ENCODE data around the gene CARS1.

The CARS1 gene

GRCh38 chr11:3037040-3037944 lies 19.9 kb downstream of the CARS1 start:
- peak; percentile 26 to 37 for DNase-seq

- DNase-seq, result no peak
Measured at GRCh38 chr11:3036419-3036818, 20.8 kb downstream of the CARS1 start.

DNA sequence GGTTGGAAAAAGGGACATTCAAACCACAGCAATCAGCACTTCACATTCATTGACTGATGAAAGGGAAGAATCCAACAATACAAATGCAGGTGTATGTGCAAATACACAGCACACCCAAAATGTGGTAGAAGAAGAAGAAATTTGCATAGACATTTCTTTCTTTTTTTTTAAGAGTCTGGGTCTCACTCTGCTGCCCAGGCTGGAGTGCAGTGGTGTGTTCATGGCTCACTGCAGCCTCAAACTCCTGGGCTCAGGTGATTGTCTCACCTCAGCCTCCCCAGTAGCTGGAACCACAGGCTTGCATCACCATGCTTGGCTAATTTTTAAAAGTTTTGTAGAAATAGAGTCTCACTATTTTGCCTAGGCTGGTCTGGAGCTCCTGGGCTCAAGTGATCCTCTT lies 21.9 kb downstream of the CARS1 start:
- DNase-seq, result no peak

- DNase-seq, result no peak
Measured at GRCh38 chr11:3030289-3031070, 26.7 kb downstream of the CARS1 start.

- no peak for DNase-seq
Measured at GRCh38 chr11:3028813-3029212, 28.4 kb downstream of the CARS1 start.

DNA sequence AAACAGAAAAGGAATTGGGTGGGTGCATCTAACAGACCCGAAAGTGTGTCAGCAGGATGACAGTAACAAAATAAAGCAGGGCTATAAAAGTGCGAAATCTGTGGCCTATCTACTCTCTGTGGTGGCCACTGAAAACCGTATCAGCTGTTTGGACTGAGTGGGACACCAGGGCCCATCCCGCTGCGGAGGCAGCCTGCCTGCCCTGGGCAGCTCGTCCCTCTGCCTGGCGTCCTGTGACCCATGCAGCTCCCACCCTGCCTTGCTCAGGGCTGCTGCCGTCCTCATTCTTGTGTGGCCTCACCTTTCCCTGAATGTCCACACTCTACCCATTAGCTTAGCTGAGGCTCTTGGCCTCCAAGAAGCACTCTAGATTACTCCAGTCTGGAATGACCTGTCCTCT lies 30.4 kb downstream of the CARS1 start:
- no peak for DNase-seq

- DNase-seq, result no peak
Measured at GRCh38 chr11:3022982-3023381, 34.2 kb downstream of the CARS1 start.

GRCh38 chr11:3022300-3022967 lies 34.8 kb downstream of the CARS1 start:
- no peak for DNase-seq

DNA sequence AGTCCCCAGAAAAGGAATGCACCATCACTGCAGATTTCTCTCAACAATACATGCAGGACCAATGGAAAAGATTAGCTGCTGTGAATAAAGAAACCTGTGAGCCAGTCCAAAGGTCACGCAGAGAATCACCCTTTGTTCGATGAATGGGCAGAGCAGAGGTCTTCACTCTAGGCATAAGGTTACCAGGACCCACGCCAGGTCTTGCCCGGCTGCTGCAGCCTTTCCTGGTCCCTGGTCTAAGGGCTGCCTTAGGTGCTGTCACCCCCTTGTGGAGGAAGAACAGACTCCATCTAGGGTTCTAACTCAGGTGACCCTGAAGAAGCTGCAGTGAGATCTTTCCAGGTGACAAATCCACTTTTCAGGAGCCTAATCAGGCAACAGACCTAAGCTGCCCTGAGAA lies 36.1 kb downstream of the CARS1 start:
- DNase-seq, result peak in 1 of 2 experiments; percentile 15

DNA sequence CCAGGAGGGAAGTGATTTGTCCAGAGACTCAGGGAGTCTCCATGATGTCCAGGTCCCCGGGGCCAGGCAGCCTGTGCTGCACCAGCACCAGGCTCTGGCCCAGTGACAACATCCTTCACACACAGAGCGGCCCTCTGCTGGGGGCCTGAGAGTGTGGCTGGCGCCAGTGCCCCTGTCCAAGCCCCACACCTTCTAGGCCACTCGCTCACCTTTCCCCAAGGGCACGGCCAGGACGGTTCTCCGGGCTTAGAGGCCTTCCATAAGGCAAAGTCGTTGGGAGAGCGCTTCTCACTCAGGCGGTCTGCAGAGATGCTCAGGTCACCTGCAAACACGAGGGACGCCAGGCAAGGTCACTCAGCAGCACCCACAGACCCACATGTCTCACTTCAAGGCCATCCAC lies 37.2 kb downstream of the CARS1 start:
- no peak for DNase-seq

DNA sequence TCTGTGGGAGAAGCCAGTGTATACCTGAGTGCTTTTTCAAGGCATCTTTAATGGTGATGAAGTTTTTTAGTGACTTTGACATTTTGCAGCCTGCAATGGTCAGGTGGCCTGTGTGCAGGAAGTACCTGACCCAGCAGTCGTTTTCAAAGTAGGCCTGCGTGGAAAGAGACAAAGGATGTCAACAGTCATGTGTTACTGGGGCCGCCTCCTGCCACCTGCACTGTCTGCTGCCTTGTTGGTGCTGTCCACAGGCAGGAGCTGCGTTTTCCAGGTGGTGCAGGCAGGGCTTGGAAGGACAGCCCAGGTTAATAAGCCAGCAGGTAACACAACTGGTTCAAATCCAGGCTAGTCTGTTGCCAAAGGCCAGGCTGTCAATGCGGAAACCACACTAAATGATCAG lies 38.6 kb downstream of the CARS1 start:
- DNase-seq, result no peak

DNA sequence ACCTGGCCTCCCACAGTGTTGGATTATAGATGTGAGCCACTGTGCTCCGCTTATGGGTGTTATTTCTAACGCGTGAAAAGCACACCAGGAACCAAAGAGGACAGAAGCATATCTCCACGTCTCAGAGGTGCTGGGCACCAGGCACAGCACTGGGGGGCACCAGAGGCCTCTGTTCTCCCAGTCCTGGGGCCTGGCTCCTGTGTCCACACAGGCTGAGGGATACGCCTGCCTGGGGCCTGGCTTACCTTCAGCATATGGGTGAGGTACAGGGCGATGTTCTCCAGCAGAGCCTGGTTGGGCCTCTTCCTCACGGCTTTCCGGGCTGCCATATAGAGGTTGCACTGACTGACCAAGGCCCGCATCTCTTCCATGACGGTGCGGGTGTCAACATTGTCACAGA lies 40.4 kb downstream of the CARS1 start:
- no peak for DNase-seq

DNA sequence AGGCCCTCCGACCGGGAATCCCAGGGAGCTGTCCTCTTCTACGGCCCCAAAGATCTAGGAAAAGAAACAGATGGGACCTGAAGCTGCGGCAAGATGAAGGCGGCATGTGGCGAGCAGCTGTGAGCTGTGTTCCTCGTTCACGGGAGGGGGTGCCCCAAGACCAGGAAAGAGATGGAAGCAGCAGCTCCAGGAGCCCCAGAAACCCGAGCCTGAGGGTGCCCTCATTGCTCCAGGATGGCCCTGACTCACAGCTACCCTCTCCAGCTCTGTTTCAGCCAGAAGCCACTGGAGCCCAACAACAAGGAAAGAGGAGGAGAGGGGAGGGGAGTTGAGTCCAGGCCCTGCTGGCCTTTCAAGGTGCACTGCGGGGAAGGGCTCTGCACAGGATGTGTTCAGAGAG lies 41.4 kb downstream of the CARS1 start:
- DNase-seq, result no peak

DNA sequence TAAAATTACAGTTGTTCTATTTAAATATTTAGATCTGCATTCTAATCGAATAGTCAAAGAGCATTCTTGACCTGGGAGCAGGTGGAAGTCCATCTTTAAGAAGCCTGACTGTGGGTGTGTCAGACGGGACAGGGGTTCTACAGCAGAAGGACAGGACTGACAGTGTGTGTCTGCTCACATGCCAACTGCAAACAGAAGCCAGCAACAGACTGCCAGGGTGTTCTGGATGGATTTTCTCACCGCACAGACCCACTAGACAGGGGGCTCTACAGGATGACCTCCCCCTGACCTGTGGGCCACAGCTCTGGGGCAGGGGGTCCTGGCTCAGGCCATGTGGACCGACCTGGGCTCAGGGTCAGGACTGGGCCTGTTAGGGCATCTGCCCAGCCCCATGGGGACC lies 42.3 kb downstream of the CARS1 start:
- DNase-seq, result no peak

DNA sequence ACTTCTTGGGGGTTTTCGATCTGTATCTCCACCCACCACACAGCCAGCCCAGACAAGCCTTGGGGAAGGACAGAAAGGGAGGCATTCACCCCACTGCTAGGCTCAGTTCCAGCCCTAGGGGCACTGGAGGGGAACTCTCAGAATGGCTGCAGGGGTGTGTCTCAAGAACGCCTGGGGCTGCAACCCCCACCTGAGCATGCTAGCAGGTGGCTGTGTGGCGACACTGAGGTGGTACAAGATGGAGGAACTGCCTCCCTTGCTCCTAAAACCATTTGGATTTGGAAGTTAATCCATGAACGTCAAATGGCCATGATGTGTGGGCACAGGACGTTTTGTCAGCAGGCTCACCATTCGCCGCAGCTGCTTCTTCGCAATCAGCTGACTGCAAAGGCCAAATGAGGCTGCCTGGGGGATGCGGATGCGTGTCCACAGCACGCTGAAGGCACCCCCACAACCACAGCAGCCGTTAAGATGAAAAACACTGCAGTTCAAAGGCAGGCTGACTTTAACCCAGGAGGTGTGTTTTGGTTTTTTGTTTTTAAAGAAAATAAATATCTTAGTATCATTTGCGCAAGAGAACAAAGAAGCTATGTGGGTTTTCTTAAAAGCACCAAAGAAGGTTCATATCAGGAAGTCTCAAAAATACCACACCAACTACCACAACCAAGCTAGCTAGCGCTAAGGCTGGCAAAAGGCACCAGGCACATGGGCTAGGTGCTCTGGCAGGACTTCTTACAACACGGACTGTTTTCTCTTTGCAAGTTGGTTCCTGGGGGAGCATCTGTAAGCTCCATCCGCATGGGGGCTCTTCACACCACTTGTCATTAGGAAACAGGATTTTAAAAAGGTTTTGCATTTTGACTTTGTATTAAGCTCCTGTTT lies 42.9 kb downstream of the CARS1 start:
- peak in 1 of 2 experiments; percentile 59 for DNase-seq

DNA sequence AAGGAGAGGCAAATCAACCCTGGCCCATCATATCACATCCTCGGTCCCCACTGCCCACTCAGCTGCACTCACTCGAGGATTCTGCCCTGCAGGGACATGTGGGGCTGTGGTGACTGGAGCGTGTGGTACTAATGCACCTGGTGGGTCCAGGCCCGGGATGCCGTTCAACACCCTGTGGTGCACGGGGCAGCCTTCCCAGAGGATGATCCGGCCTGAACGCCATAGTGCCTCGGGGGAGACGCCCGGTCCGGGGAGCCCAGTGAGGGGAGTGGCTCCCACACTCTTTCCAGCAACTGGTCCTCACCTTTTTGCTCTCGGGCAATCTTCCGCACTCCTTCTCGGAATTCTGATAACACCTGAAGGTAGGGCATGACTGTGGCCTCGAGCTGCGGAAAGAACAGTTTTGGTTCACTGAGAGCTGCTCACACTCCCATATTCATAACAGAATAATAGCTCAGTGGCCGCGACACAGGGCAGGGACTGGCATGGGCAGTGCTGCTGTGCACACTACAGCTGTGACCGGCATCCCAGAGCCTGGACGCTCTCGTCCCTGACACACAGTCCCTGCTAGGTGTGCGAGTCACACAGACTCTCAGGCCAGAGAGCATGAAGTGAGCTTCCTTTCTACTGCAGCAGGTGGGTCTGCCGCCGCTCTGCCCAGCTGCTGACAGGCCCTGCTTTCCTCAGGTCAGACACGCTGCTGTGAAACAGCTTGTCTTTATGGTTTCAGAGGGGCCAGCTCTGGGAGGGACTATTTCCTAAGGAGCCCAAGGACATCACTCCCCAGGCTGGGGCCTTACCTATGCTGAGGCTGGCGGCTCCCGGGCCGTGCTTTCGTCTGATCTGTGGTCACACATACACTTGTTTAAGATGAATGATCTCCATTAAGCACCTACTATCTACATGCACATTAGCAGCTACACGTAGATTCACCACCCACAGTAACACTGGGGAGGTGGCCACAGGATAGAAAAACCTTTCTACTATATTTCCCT lies 45.0 kb downstream of the CARS1 start:
- DNase-seq, result no peak

- DNase-seq, result no peak
Measured at GRCh38 chr11:3010521-3011275, 46.5 kb downstream of the CARS1 start.

- DNase-seq, result no peak
Measured at GRCh38 chr11:3010004-3010403, 47.2 kb downstream of the CARS1 start.

DNA sequence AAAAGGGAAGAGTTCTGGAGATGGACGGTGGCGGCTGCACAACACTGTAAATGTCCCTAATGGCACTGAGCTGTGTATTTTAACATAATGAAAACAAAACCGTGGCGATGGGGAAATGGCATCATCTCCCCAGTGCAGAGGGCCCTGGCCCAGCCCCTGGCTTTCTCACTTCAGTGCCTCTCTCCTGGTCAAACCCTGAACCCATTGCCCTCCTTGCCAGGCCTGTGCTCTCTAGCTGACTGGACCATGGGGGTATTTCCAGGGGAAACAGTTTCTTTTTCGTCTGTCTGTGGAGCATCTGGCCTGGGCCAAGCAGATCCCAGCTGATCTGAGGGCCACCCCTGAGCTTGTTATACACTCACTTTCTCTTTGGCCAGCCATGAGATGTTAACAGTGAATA lies 47.7 kb downstream of the CARS1 start:
- DNase-seq, result no peak

DNA sequence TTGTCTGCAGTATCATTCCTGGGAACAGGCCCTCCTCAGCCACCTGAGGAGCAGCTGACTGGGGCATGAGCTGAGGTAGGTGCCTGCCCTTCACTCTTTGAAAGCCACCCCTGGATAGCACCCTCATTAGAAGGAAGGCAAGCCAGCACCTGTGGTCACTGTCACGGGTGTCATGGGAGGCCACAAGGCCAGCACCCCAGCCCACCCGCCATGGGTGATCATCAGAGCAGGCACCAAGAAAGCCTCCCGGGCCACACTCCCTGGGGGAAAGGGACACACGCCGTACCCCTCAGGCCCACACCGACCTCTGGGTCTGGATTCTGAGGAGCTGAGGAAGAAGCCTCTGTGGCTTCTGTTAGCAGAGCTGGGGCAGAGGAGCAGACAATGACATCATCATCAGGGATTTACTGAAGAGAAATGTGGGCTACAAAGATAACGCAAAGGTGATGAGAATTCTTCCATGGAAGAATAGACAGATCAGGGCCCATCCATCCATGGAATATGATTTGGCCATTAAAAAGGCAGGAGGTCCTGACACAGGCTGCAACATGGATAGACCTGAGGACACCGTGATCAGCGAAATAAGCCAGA lies 48.4 kb downstream of the CARS1 start:
- DNase-seq, result no peak

Measured in stimulated activated CD4-positive, alpha-beta T cell treated with anti-CD3 and anti-CD28 coated beads, Interleukin-4, amount 100 ng/mL, for 4 hours (primary cell).